Measurements from ENCODE around the gene ANTXR1. TPM values are rescaled to one million over a fixed set of nuclear protein-coding genes. Genes with fewer than 3 reads are reported as not detected.

Gene ANTXR1
- total and polyA plus RNA-seq, 5 donors from 2014 or later, result not detected

DNA sequence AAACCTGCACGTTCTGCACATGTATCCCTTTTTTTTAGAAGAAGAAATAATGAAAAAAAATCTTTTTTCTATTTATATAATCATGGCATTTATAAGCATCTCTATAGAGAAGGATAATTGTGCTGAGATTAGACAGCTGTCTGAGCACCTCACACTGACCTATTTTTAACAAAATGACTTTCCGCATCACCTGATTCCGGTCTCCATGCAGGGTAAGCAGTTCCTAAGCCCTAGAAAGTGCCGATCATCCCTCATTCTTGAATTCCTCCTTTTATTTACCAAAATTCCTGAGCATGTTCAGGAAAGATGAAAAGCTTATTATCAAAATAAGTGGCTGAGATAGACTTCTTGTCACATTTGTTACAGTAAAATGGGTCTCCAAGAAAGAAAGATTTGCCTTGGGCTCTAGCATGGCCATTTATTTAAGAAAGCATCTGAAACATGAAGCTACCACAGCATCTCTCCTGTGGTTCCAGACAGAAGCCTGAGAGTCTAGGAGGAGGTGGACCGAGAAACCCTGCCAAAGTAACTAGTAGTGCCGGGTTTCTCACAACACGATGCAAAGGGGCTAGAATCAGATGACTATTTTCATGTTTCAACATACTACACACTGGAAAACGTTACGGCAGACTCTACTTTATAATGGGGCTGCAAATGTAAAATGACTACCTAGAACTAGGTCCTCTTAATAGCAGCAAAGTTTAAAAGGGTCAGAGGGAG, 37.9 kb upstream of the ANTXR1 start:
- DNase-seq, result no peak
- H3K4me3 ChIP-seq (ENCODE audit: low read depth, low read length), result no peak overlapping the region
- no peaks in the 10 kb centered on the region for H3K36me3 ChIP-seq (ENCODE audit: control insufficient read depth, insufficient read depth, low read length)
- peaks cover 0 to 3% (median 0%) of the 10 kb centered on the region in 7 donors for H3K9me3 Mint-ChIP-seq
- H3K27ac ChIP-seq (ENCODE audit: insufficient read depth, low read length, poor library complexity, severe bottlenecking), result no peak overlapping the region
- no peaks in the 10 kb centered on the region for H3K9me3 ChIP-seq (ENCODE audit: control insufficient read depth in 2 of 2, low read length in 2 of 2)
- H3K27me3 Mint-ChIP-seq, result peaks cover 9% of the 10 kb centered on the region
- no peak for ATAC-seq (ENCODE audit: low read depth in 2 of 2)
- H3K4me1 Mint-ChIP-seq, result no peaks in the 10 kb centered on the region
- no peaks in the 10 kb centered on the region for H3K4me1 ChIP-seq (ENCODE audit: control insufficient read depth, insufficient read depth, low read length, poor library complexity, severe bottlenecking)
- H3K27ac Mint-ChIP-seq, result no peak overlapping the region
- H3K27me3 ChIP-seq (ENCODE audit: control insufficient read depth, insufficient read depth, low read length), result peaks cover 32% of the 10 kb centered on the region
- H3K4me3 Mint-ChIP-seq, result no peak overlapping the region
- H3K36me3 Mint-ChIP-seq, result no peaks in the 10 kb centered on the region

DNA sequence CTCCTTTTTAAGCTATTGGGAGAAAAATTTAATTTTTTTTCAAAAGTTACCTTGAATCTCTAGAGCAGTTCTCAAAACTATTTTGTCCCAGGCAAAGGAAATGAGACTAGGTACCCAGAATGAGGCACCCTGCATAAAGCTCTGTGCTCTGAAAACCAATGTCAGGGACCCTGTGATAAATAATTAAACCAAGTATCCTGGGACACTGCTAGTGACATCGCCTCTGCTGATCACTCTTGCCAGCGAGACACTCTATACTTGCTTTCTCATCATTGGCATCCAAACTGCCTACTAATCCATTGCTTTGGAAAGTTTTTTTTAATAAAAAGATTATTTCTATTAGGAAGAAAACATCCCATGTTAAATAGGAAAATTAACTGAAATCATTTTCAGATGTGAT, 37.1 kb upstream of the ANTXR1 start:
- H3K4me3 Mint-ChIP-seq, result no peak overlapping the region
- H3K36me3 Mint-ChIP-seq, result no peaks in the 10 kb centered on the region
- H3K27ac Mint-ChIP-seq, result no peak overlapping the region
- Histone ChIP-seq H3K27ac (ENCODE audit: insufficient read depth, low read length, poor library complexity, severe bottlenecking) (no peak overlapping the region), H3K9me3 (ENCODE audit: control insufficient read depth in 2 of 2, low read length in 2 of 2) (no peaks in the 10 kb centered on the region), H3K4me1 (ENCODE audit: control insufficient read depth, insufficient read depth, low read length, poor library complexity, severe bottlenecking) (no peaks in the 10 kb centered on the region), H3K36me3 (ENCODE audit: control insufficient read depth, insufficient read depth, low read length) (no peaks in the 10 kb centered on the region), H3K4me3 (ENCODE audit: low read depth, low read length) (no peak overlapping the region), H3K27me3 (ENCODE audit: control insufficient read depth, insufficient read depth, low read length) (peaks cover 38% of the 10 kb centered on the region)
- ATAC-seq (ENCODE audit: low read depth in 2 of 2), result no peak
- no peaks in the 10 kb centered on the region for H3K4me1 Mint-ChIP-seq
- peaks cover 0 to 3% (median 0%) of the 10 kb centered on the region in 7 donors for H3K9me3 Mint-ChIP-seq
- no peak for DNase-seq
- peaks cover 14% of the 10 kb centered on the region for H3K27me3 Mint-ChIP-seq

DNA sequence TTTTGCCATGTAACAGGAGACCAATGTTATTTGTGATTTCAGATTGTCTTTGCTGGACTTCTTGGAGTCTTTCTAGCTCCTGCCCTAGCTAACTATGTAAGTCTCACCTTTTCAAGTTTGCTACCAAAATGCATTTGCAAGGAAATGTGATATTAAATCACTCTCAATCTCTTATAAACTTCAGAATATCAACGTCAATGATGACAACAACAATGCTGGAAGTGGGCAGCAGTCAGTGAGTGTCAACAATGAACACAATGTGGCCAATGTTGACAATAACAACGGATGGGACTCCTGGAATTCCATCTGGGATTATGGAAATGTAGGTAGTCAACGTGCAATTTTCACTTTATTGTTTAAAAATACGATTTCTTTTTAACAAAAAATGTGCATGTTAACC, 35.5 kb upstream of the ANTXR1 start:
- Histone ChIP-seq H3K27ac (ENCODE audit: insufficient read depth, low read length, poor library complexity, severe bottlenecking) (no peak overlapping the region), H3K9me3 (ENCODE audit: control insufficient read depth in 2 of 2, low read length in 2 of 2) (no peaks in the 10 kb centered on the region), H3K27me3 (ENCODE audit: control insufficient read depth, insufficient read depth, low read length) (peaks cover 41% of the 10 kb centered on the region), H3K4me1 (ENCODE audit: control insufficient read depth, insufficient read depth, low read length, poor library complexity, severe bottlenecking) (no peaks in the 10 kb centered on the region), H3K36me3 (ENCODE audit: control insufficient read depth, insufficient read depth, low read length) (no peaks in the 10 kb centered on the region), H3K4me3 (ENCODE audit: low read depth, low read length) (no peak overlapping the region)
- Mint-ChIP-seq H3K27me3 (peaks cover 18% of the 10 kb centered on the region), H3K9me3 (peaks cover 0 to 3% (median 0%) of the 10 kb centered on the region in 7 donors), H3K27ac (no peak overlapping the region), H3K36me3 (no peaks in the 10 kb centered on the region), H3K4me1 (no peaks in the 10 kb centered on the region), H3K4me3 (no peak overlapping the region)
- no peak for ATAC-seq (ENCODE audit: low read depth in 2 of 2)
- DNase-seq, result no peak

- Histone ChIP-seq H3K4me3 (ENCODE audit: low read depth, low read length) (no peak overlapping the region), H3K27ac (ENCODE audit: insufficient read depth, low read length, poor library complexity, severe bottlenecking) (no peak overlapping the region), H3K36me3 (ENCODE audit: control insufficient read depth, insufficient read depth, low read length) (no peaks in the 10 kb centered on the region), H3K27me3 (ENCODE audit: control insufficient read depth, insufficient read depth, low read length) (peaks cover 40% of the 10 kb centered on the region), H3K4me1 (ENCODE audit: control insufficient read depth, insufficient read depth, low read length, poor library complexity, severe bottlenecking) (no peaks in the 10 kb centered on the region), H3K9me3 (ENCODE audit: control insufficient read depth in 2 of 2, low read length in 2 of 2) (no peaks in the 10 kb centered on the region)
- Mint-ChIP-seq H3K27ac (no peak overlapping the region), H3K4me3 (no peak overlapping the region), H3K27me3 (peaks cover 18% of the 10 kb centered on the region), H3K9me3 (peaks cover 0 to 3% (median 0%) of the 10 kb centered on the region in 7 donors), H3K36me3 (no peaks in the 10 kb centered on the region), H3K4me1 (no peaks in the 10 kb centered on the region)
- DNase-seq (no peak), ATAC-seq (ENCODE audit: low read depth in 2 of 2) (no peak)
Observed at GRCh38 chr2:68978098-68978497, 34.9 kb upstream of the ANTXR1 start.

- Histone ChIP-seq H3K4me1 (ENCODE audit: control insufficient read depth, insufficient read depth, low read length, poor library complexity, severe bottlenecking) (no peaks in the 10 kb centered on the region), H3K36me3 (ENCODE audit: control insufficient read depth, insufficient read depth, low read length) (no peaks in the 10 kb centered on the region), H3K27ac (ENCODE audit: insufficient read depth, low read length, poor library complexity, severe bottlenecking) (no peak overlapping the region), H3K9me3 (ENCODE audit: control insufficient read depth in 2 of 2, low read length in 2 of 2) (no peaks in the 10 kb centered on the region), H3K27me3 (ENCODE audit: control insufficient read depth, insufficient read depth, low read length) (peaks cover 38% of the 10 kb centered on the region), H3K4me3 (ENCODE audit: low read depth, low read length) (no peak overlapping the region)
- DNase-seq (no peak), ATAC-seq (ENCODE audit: low read depth in 2 of 2) (no peak)
- Mint-ChIP-seq H3K27me3 (peaks cover 28% of the 10 kb centered on the region), H3K4me3 (no peak overlapping the region), H3K27ac (no peak overlapping the region), H3K9me3 (peaks cover 0 to 3% (median 0%) of the 10 kb centered on the region in 7 donors), H3K4me1 (no peaks in the 10 kb centered on the region), H3K36me3 (no peaks in the 10 kb centered on the region)
Observed at GRCh38 chr2:68980956-68981355, 32.0 kb upstream of the ANTXR1 start.

GRCh38 chr2:68987021-68987503, 25.9 kb upstream of the ANTXR1 start:
- no peaks in the 10 kb centered on the region for H3K4me1 Mint-ChIP-seq
- ATAC-seq (ENCODE audit: low read depth in 2 of 2), result no peak
- H3K36me3 Mint-ChIP-seq, result no peaks in the 10 kb centered on the region
- H3K9me3 Mint-ChIP-seq, result no peaks in the 10 kb centered on the region
- no peak overlapping the region for H3K4me3 Mint-ChIP-seq
- H3K27me3 Mint-ChIP-seq, result peaks cover 35% of the 10 kb centered on the region
- no peak overlapping the region for H3K27ac Mint-ChIP-seq
- Histone ChIP-seq H3K4me1 (ENCODE audit: control insufficient read depth, insufficient read depth, low read length, poor library complexity, severe bottlenecking) (no peaks in the 10 kb centered on the region), H3K4me3 (ENCODE audit: low read depth, low read length) (no peak overlapping the region), H3K36me3 (ENCODE audit: control insufficient read depth, insufficient read depth, low read length) (no peaks in the 10 kb centered on the region), H3K27me3 (ENCODE audit: control insufficient read depth, insufficient read depth, low read length) (peaks cover 19% of the 10 kb centered on the region), H3K9me3 (ENCODE audit: control insufficient read depth in 2 of 2, low read length in 2 of 2) (no peaks in the 10 kb centered on the region), H3K27ac (ENCODE audit: insufficient read depth, low read length, poor library complexity, severe bottlenecking) (no peak overlapping the region)
- no peak for DNase-seq

GRCh38 chr2:68989035-68989434, 23.9 kb upstream of the ANTXR1 start:
- H3K27ac ChIP-seq (ENCODE audit: insufficient read depth, low read length, poor library complexity, severe bottlenecking), result no peak overlapping the region
- no peak overlapping the region for H3K4me3 Mint-ChIP-seq
- no peaks in the 10 kb centered on the region for H3K4me1 Mint-ChIP-seq
- H3K9me3 Mint-ChIP-seq, result no peaks in the 10 kb centered on the region
- H3K27me3 ChIP-seq (ENCODE audit: control insufficient read depth, insufficient read depth, low read length), result peaks cover 14% of the 10 kb centered on the region
- no peak for ATAC-seq (ENCODE audit: low read depth in 2 of 2)
- no peak overlapping the region for H3K4me3 ChIP-seq (ENCODE audit: low read depth, low read length)
- no peaks in the 10 kb centered on the region for H3K36me3 Mint-ChIP-seq
- no peak for DNase-seq
- no peaks in the 10 kb centered on the region for H3K9me3 ChIP-seq (ENCODE audit: control insufficient read depth in 2 of 2, low read length in 2 of 2)
- H3K27ac Mint-ChIP-seq, result no peak overlapping the region
- H3K36me3 ChIP-seq (ENCODE audit: control insufficient read depth, insufficient read depth, low read length), result no peaks in the 10 kb centered on the region
- H3K27me3 Mint-ChIP-seq, result peaks cover 29% of the 10 kb centered on the region
- H3K4me1 ChIP-seq (ENCODE audit: control insufficient read depth, insufficient read depth, low read length, poor library complexity, severe bottlenecking), result no peaks in the 10 kb centered on the region

DNA sequence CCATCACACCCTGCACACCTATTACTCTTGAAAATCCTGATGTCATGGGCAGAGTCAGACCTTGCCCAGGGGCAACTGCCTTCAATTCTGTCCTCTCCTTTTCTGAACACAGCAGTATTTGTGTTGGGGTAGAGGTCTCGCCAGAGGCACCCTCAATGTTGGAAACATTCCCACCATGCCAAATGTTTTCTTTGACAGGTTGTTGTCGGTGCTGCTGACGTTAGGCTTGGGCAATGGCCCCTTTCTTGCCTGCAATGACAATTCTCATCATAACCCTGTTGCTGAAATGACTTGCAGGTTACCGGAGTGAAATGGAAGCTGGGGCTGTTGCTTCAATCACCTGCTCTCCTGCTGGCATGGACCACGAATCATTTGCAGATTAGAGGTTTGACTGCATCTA, 20.6 kb upstream of the ANTXR1 start:
- peaks cover 27% of the 10 kb centered on the region for H3K27me3 Mint-ChIP-seq

More for the DNA sequence above, 20.6 kb upstream of the ANTXR1 start:
- Mint-ChIP-seq H3K27ac (no peak overlapping the region), H3K36me3 (no peaks in the 10 kb centered on the region), H3K4me1 (no peaks in the 10 kb centered on the region), H3K9me3 (peaks cover 0 to 6% (median 0%) of the 10 kb centered on the region in 7 donors), H3K4me3 (no peak overlapping the region)
- DNase-seq, result no peak
- no peak overlapping the region for H3K27ac ChIP-seq (ENCODE audit: insufficient read depth, low read length, poor library complexity, severe bottlenecking)
- H3K36me3 ChIP-seq (ENCODE audit: control insufficient read depth, insufficient read depth, low read length), result no peaks in the 10 kb centered on the region
- peaks cover 14% of the 10 kb centered on the region for H3K27me3 ChIP-seq (ENCODE audit: control insufficient read depth, insufficient read depth, low read length)
- ATAC-seq (ENCODE audit: low read depth in 2 of 2), result no peak
- H3K4me3 ChIP-seq (ENCODE audit: low read depth, low read length), result no peak overlapping the region
- no peaks in the 10 kb centered on the region for H3K9me3 ChIP-seq (ENCODE audit: control insufficient read depth in 2 of 2, low read length in 2 of 2)
- no peaks in the 10 kb centered on the region for H3K4me1 ChIP-seq (ENCODE audit: control insufficient read depth, insufficient read depth, low read length, poor library complexity, severe bottlenecking)

All from CD4-positive, CD25-positive, alpha-beta regulatory T cell (primary cell).